Measurements from ENCODE around the gene A3GALT2.

A3GALT2 gene

DNA sequence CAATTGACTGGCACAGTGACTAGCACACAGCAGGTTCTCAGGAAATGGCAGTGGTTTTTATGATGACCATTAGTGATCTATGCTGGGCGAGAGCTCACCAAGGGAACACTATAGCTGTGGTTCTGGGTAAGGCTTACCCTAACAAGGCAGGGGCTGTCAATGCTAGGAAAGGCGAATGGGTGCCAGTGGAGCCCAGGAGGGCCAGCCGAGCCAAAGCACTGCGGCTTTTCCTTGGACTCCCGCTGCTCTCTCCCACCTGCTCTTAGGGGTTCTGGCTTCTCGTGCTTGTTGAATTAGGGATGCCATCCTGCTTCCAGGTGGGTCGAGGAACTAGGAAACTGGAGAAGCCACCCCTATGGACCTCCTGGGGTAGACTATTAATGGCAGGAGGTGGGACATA is 10.0 kb upstream of the A3GALT2 start:
- Histone ChIP-seq H3K9me3 (ENCODE audit: insufficient read depth, low read depth, low read length) (no peaks in the 10 kb centered on the region), H2AFZ (ENCODE audit: low read length) (no peak overlapping the region), H4K20me1 (ENCODE audit: insufficient read depth, low read length, poor library complexity, severe bottlenecking) (peaks cover 5% of the 10 kb centered on the region), H3K27me3 (ENCODE audit: insufficient read depth, low read length, poor library complexity, severe bottlenecking) (no peaks in the 10 kb centered on the region), H3K4me3 (ENCODE audit: low read length, poor library complexity, severe bottlenecking) (no peak overlapping the region), H3K9me2 (replicated peaks; ENCODE audit: low read depth, low read length) (no peaks in the 10 kb centered on the region), H3F3A (ENCODE audit: low read depth) (no peaks in the 10 kb centered on the region), H3K4me2 (ENCODE audit: low read depth, low read length, poor library complexity, severe bottlenecking) (no peak overlapping the region), H3K9ac (ENCODE audit: low read depth, low read length, poor library complexity, severe bottlenecking) (no peak overlapping the region), H3K36me3 (ENCODE audit: insufficient read depth, low read length) (peaks cover 89% of the 10 kb centered on the region; the same call in 1 of the 2 replicates), H3K4me1 (ENCODE audit: insufficient read depth, low read length, poor library complexity, severe bottlenecking) (no peaks in the 10 kb centered on the region), H3K79me2 (ENCODE audit: insufficient read depth, low read length) (peaks cover 31% of the 10 kb centered on the region)
- no peak for TF ChIP-seq EZH2phosphoT487 (IDR thresholded peaks at IDR 0.05; ENCODE audit: borderline replicate concordance)
- TF ChIP-seq, protein P1, sequence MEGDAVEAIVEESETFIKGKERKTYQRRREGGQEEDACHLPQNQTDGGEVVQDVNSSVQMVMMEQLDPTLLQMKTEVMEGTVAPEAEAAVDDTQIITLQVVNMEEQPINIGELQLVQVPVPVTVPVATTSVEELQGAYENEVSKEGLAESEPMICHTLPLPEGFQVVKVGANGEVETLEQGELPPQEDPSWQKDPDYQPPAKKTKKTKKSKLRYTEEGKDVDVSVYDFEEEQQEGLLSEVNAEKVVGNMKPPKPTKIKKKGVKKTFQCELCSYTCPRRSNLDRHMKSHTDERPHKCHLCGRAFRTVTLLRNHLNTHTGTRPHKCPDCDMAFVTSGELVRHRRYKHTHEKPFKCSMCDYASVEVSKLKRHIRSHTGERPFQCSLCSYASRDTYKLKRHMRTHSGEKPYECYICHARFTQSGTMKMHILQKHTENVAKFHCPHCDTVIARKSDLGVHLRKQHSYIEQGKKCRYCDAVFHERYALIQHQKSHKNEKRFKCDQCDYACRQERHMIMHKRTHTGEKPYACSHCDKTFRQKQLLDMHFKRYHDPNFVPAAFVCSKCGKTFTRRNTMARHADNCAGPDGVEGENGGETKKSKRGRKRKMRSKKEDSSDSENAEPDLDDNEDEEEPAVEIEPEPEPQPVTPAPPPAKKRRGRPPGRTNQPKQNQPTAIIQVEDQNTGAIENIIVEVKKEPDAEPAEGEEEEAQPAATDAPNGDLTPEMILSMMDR (conservative IDR thresholded peaks at IDR 0.05; ENCODE audit: low read length) = no peak

- Histone ChIP-seq H3K4me1 (ENCODE audit: insufficient read depth, low read length, poor library complexity, severe bottlenecking) (no peaks in the 10 kb centered on the region), H3K36me3 (ENCODE audit: insufficient read depth, low read length) (peaks cover 94% of the 10 kb centered on the region), H4K20me1 (ENCODE audit: insufficient read depth, low read length, poor library complexity, severe bottlenecking) (peaks cover 5% of the 10 kb centered on the region), H3K9ac (ENCODE audit: low read depth, low read length, poor library complexity, severe bottlenecking) (no peak overlapping the region), H3K79me2 (ENCODE audit: insufficient read depth, low read length) (peaks cover 27% of the 10 kb centered on the region), H3K4me3 (ENCODE audit: low read length, poor library complexity, severe bottlenecking) (no peak overlapping the region), H3K27me3 (ENCODE audit: insufficient read depth, low read length, poor library complexity, severe bottlenecking) (no peaks in the 10 kb centered on the region), H3K9me2 (replicated peaks; ENCODE audit: low read depth, low read length) (no peaks in the 10 kb centered on the region), H3K9me3 (ENCODE audit: insufficient read depth, low read depth, low read length) (no peaks in the 10 kb centered on the region), H3K4me2 (ENCODE audit: low read depth, low read length, poor library complexity, severe bottlenecking) (no peak overlapping the region), H3F3A (ENCODE audit: low read depth) (no peaks in the 10 kb centered on the region), H2AFZ (ENCODE audit: low read length) (no peak overlapping the region)
- TF ChIP-seq, protein P1 (conservative IDR thresholded peaks at IDR 0.05; ENCODE audit: low read length) = no peak
- TF ChIP-seq EZH2phosphoT487 (IDR thresholded peaks at IDR 0.05; ENCODE audit: borderline replicate concordance) = no peak
Observed at GRCh38 chr1:33330361-33330890, 9.5 kb upstream of the A3GALT2 start.

DNA sequence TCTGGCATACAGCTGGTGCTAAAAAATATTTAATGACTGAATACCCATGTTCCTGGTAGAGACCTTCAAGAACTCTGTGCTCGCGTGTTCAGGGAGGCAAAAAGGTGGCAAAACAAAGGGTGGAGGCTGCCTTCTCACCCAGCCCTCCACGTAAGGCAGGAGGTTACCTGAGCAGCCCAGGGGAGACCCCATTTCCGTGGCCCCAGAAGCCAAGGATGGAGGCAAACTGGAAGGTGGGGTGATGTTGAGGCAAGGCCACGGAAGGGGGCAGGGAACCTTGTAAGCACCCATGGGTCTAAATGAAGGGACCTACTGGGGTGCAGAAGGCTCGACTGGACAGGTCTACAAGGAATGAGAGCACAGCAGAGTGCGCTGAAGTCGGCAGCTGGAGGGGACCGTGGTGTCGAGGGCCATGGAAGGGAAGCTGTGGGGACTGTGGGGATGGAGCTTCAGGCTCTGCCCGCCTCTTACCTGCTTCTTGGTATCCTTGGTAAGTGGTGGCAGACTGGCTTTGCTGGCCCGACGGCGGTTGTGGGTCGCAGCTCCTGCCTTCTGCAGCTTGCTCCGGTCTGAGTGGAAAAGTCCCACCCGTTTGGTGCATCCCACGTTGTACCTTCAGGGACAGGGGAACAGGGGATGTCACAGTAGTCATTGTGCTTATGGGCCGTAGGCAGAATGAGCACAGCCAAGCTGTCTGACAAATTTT is 8.9 kb upstream of the A3GALT2 start:
- Histone ChIP-seq H3K36me3 (ENCODE audit: insufficient read depth, low read length) (peaks cover 98% of the 10 kb centered on the region), H3K27me3 (ENCODE audit: insufficient read depth, low read length, poor library complexity, severe bottlenecking) (no peaks in the 10 kb centered on the region)
- no peak for TF ChIP-seq EZH2phosphoT487 (IDR thresholded peaks at IDR 0.05; ENCODE audit: borderline replicate concordance)
- TF ChIP-seq, protein P1 (conservative IDR thresholded peaks at IDR 0.05; ENCODE audit: low read length) = no peak

More for the DNA sequence above, 8.9 kb upstream of the A3GALT2 start:
- H3K9me2 ChIP-seq (replicated peaks; ENCODE audit: low read depth, low read length) = no peaks in the 10 kb centered on the region
- H3K79me2 ChIP-seq (ENCODE audit: insufficient read depth, low read length) = peaks cover 20% of the 10 kb centered on the region
- H3K4me1 ChIP-seq (ENCODE audit: insufficient read depth, low read length, poor library complexity, severe bottlenecking) = no peaks in the 10 kb centered on the region
- H4K20me1 ChIP-seq (ENCODE audit: insufficient read depth, low read length, poor library complexity, severe bottlenecking) = peaks cover 2% of the 10 kb centered on the region
- H3K9ac ChIP-seq (ENCODE audit: low read depth, low read length, poor library complexity, severe bottlenecking) = no peak overlapping the region
- H3F3A ChIP-seq (ENCODE audit: low read depth) = no peaks in the 10 kb centered on the region
- H2AFZ ChIP-seq (ENCODE audit: low read length) = no peak overlapping the region
- no peaks in the 10 kb centered on the region for H3K9me3 ChIP-seq (ENCODE audit: insufficient read depth, low read depth, low read length)
- H3K4me3 ChIP-seq (ENCODE audit: low read length, poor library complexity, severe bottlenecking) = no peak overlapping the region
- H3K4me2 ChIP-seq (ENCODE audit: low read depth, low read length, poor library complexity, severe bottlenecking) = no peak overlapping the region
